K562 (cell line): ENCODE results near the gene NFYC. TPM values are rescaled to one million over a fixed set of nuclear protein-coding genes. Genes with fewer than 3 reads are reported as not detected.

Source experiments
- ARNT ChIP-seq, 2 experiments: fragments of 450-650 bp; IDR thresholded peaks; 2 replicates each; pipeline ENCODE4 v1.6.1; 2016; ENCODE audit warnings: mild to moderate bottlenecking in 1 of 2
- EHMT2 ChIP-seq: fragments of 450-650 bp; IDR thresholded peaks from 2 replicates; pipeline ENCODE4 v1.6.1; 2018; ENCODE audit warnings: antibody characterized with exemption
- ELF4 ChIP-seq: fragments of 450-650 bp; formaldehyde crosslinking; IDR thresholded peaks from 2 replicates; pipeline ENCODE4 v1.4.0; 2022; ENCODE audit warnings: missing genetic modification characterization
- ESRRA ChIP-seq: fragments of 450-650 bp; IDR thresholded peaks from 2 replicates; pipeline ENCODE4 v1.6.1; 2014; ENCODE audit warnings: low read depth, mild to moderate bottlenecking, moderate library complexity, borderline replicate concordance
- FOXK2 ChIP-seq, 2 experiments: fragments of 450-650 bp; IDR thresholded peaks in 1 of 2; conservative IDR thresholded peaks in 1 of 2; 2 replicates each; pipeline ENCODE4 v1.6.1; 2016; ENCODE audit warnings: low read depth in 2 of 2, mild to moderate bottlenecking in 1 of 2
- FOXP1 ChIP-seq: sonication (generic); formaldehyde crosslinking; IDR thresholded peaks from 2 replicates; pipeline ENCODE4 v1.8.0; 2022; ENCODE audit warnings: mild to moderate bottlenecking, missing genetic modification reagents
- HNRNPUL1 ChIP-seq: fragments of 200-400 bp; formaldehyde crosslinking; IDR thresholded peaks from 2 replicates; pipeline ENCODE4 v1.6.1; 2017; ENCODE audit warnings: low read length
- MIER1 ChIP-seq: fragments of 450-650 bp; IDR thresholded peaks from 2 replicates; pipeline ENCODE4 v1.6.1; 2016; ENCODE audit warnings: antibody characterized with exemption, mild to moderate bottlenecking, low read depth
- MTA2 ChIP-seq: fragments of 450-650 bp; IDR thresholded peaks from 2 replicates; pipeline ENCODE4 v1.6.1; 2016; ENCODE audit warnings: low read depth
- RFX7 ChIP-seq: fragments of 250-450 bp; sonication (Bioruptor Pico); IDR thresholded peaks from 2 replicates; pipeline ENCODE4 v1.5.1; 2021; ENCODE audit warnings: mild to moderate bottlenecking
- TEAD2 ChIP-seq: fragments of 450-650 bp; IDR thresholded peaks from 2 replicates; pipeline ENCODE4 v1.6.1; 2016; ENCODE audit warnings: missing genetic modification characterization, control low read depth, missing compliant biosample characterization
- ZBTB8A ChIP-seq: fragments of 450-650 bp; IDR thresholded peaks from 2 replicates; pipeline ENCODE4 v1.6.1; 2018; ENCODE audit warnings: mild to moderate bottlenecking, moderate library complexity; ENCODE audit not compliant: partially characterized antibody
- ZSCAN32 ChIP-seq: fragments of 450-650 bp; formaldehyde crosslinking; IDR thresholded peaks from 2 replicates; pipeline ENCODE4 v1.4.0; 2020; ENCODE audit warnings: mild to moderate bottlenecking, moderate library complexity
- polyA plus RNA-seq, 8 experiments: library from polyadenylated mRNA; depleted of rRNA in 4 of 8; stranded (reverse) in 5 of 8; unstranded in 3 of 8; fragments of >200 nt; fragmentation: Nextera tagmentation in 2 of 8; fragmentation: Illumina TruSeq in 1 of 8; extraction: Ambion mirVana in 2 of 8; extraction: Trizol in 1 of 8; gene quantifications; 2 replicates each; pipeline versions ENCODE4 v1.2.1 to v1.2.3, GENCODE V29; 2011 to 2014; ENCODE audit warnings: inconsistent platforms in 1 of 8, missing spikeins in 1 of 8
- total RNA-seq, 7 experiments: library from RNA; depleted of rRNA in 6 of 7; stranded (reverse); fragments of >200 nt in 6 of 7; fragmentation: Illumina TruSeq in 2 of 7; extraction: Trizol in 2 of 7; gene quantifications; 2 replicates each; pipeline versions ENCODE4 v1.2.1 to v1.2.3, GENCODE V29; 2011 to 2021; ENCODE audit warnings: low replicate concordance in 1 of 7
- TF ChIP-seq, protein P1 (sequence below): fragments of 450-650 bp; IDR thresholded peaks from 2 replicates; pipeline ENCODE4 v1.6.1; 2018; ENCODE audit warnings: mild to moderate bottlenecking, low read depth; ENCODE audit not compliant: partially characterized antibody
- TF ChIP-seq, protein P2 (sequence below): fragments of 450-650 bp; IDR thresholded peaks from 2 replicates; pipeline ENCODE4 v1.6.1; 2016; ENCODE audit warnings: borderline replicate concordance
- TF ChIP-seq, protein P3 (sequence below): fragments of 450-650 bp; formaldehyde crosslinking; conservative IDR thresholded peaks from 2 replicates; pipeline ENCODE4 v1.4.0; 2022; ENCODE audit warnings: mild to moderate bottlenecking, missing genetic modification characterization
- TF ChIP-seq, protein P4 (sequence below), 2 experiments: fragments of 250-450 bp in 1 of 2; fragments of 450-650 bp in 1 of 2; sonication (Bioruptor Pico) in 1 of 2; IDR thresholded peaks; 2 replicates each; pipeline versions ENCODE4 v1.6.1 to v1.8.0; 2016 to 2021; ENCODE audit warnings: mild to moderate bottlenecking in 2 of 2, moderate library complexity in 2 of 2, missing compliant biosample characterization in 1 of 2, missing genetic modification characterization in 1 of 2
- TF ChIP-seq, protein P5 (sequence below), 2 experiments: fragments of 450-650 bp in 1 of 2; sonication (generic) in 1 of 2; formaldehyde crosslinking in 1 of 2; IDR thresholded peaks in 1 of 2; conservative IDR thresholded peaks in 1 of 2; 2 replicates each; pipeline versions ENCODE4 v1.6.1 to v1.8.1; 2016 to 2023; ENCODE audit warnings: mild to moderate bottlenecking in 2 of 2, moderate library complexity in 2 of 2, inconsistent platforms in 1 of 2, missing genetic modification reagents in 1 of 2

The NFYC gene
- total and polyA plus RNA-seq, 9 of the 15 experiments (the other 6 are each of a cell fraction or from before 2014, with no cell fraction given): 4.8 to 59.8 (median 41.1) TPM

DNA sequence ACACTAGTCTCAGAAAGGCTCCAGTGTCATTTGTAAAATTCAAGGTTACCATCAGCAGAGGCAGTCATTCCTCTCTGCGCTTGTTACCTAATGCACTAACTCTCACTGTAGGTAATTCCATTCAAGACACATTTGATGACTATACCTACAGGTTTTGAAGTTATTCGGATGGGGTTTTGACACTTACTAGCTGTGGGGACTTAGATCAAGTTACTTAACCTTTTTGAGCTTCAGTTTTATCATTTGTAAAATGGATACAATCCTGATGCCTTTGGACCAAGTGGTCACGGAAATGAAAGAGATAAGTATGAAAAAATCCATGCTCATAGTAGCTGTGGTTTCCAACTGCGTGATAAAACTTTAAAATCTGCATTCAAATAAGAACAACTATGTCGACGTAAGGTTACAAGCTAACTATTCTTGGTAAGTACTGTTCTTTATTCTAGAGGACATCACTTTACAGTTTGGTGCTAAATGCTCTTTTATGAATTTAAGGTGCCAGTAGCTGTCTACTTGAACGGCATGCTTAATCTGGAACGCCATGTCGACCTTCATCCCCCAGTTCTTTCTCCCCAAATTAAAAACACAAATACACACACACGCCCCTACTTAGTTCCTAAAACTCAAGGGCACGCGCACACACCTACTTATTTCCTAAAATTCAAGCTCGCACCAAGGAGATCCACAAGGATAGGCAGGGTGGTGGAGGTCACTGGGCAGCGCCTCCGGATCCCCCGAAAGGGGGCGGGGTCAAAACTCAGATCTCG lies 550 bp upstream of the NFYC start (continued):
- TF ChIP-seq, protein P1, sequence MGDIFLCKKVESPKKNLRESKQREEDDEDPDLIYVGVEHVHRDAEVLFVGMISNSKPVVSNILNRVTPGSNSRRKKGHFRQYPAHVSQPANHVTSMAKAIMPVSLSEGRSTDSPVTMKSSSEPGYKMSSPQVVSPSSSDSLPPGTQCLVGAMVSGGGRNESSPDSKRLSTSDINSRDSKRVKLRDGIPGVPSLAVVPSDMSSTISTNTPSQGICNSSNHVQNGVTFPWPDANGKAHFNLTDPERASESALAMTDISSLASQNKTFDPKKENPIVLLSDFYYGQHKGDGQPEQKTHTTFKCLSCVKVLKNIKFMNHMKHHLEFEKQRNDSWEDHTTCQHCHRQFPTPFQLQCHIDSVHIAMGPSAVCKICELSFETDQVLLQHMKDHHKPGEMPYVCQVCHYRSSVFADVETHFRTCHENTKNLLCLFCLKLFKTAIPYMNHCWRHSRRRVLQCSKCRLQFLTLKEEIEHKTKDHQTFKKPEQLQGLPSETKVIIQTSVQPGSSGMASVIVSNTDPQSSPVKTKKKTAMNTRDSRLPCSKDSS: no peak
- TF ChIP-seq ZSCAN32 (CRISPR knock-in tag): 0 out of 2 replicates have a peak, but pooled peaks have one; percentile 31
- 0 out of 2 replicates have a peak, but pooled peaks have one; percentile 38 for TF ChIP-seq HNRNPUL1
- TF ChIP-seq, protein P2, sequence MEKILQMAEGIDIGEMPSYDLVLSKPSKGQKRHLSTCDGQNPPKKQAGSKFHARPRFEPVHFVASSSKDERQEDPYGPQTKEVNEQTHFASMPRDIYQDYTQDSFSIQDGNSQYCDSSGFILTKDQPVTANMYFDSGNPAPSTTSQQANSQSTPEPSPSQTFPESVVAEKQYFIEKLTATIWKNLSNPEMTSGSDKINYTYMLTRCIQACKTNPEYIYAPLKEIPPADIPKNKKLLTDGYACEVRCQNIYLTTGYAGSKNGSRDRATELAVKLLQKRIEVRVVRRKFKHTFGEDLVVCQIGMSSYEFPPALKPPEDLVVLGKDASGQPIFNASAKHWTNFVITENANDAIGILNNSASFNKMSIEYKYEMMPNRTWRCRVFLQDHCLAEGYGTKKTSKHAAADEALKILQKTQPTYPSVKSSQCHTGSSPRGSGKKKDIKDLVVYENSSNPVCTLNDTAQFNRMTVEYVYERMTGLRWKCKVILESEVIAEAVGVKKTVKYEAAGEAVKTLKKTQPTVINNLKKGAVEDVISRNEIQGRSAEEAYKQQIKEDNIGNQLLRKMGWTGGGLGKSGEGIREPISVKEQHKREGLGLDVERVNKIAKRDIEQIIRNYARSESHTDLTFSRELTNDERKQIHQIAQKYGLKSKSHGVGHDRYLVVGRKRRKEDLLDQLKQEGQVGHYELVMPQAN: peak; percentile 76
- 0 out of 2 replicates have a peak, but pooled peaks have one; percentile 23 for TF ChIP-seq EHMT2
- peak; percentile 87 for TF ChIP-seq ESRRA
- TF ChIP-seq RFX7: peak; percentile 85
- TF ChIP-seq, protein P3, sequence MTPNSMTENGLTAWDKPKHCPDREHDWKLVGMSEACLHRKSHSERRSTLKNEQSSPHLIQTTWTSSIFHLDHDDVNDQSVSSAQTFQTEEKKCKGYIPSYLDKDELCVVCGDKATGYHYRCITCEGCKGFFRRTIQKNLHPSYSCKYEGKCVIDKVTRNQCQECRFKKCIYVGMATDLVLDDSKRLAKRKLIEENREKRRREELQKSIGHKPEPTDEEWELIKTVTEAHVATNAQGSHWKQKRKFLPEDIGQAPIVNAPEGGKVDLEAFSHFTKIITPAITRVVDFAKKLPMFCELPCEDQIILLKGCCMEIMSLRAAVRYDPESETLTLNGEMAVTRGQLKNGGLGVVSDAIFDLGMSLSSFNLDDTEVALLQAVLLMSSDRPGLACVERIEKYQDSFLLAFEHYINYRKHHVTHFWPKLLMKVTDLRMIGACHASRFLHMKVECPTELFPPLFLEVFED: peak; percentile 90
- TF ChIP-seq FOXP1 (CRISPR knock-in tag): no peak
- TF ChIP-seq MTA2: peak; percentile 15; the same call in 1 of the 2 replicates
- no peak for TF ChIP-seq TEAD2
- TF ChIP-seq, protein P4, sequence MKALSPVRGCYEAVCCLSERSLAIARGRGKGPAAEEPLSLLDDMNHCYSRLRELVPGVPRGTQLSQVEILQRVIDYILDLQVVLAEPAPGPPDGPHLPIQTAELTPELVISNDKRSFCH (CRISPR knock-in tag; IDR thresholded peaks at IDR 0.05): no peak
- TF ChIP-seq, protein P4 (tag; IDR thresholded peaks at IDR 0.05): no peak
- peak; percentile 81; the same call in 1 of the 2 replicates for TF ChIP-seq ELF4 (CRISPR knock-in tag)
- TF ChIP-seq, protein P5, sequence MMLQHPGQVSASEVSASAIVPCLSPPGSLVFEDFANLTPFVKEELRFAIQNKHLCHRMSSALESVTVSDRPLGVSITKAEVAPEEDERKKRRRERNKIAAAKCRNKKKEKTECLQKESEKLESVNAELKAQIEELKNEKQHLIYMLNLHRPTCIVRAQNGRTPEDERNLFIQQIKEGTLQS (IDR thresholded peaks at IDR 0.05): no peak
- TF ChIP-seq, protein P5 (CRISPR knock-in tag; conservative IDR thresholded peaks at IDR 0.05): no peak
- 0 out of 2 replicates have a peak, but pooled peaks have one; percentile 18 for TF ChIP-seq MIER1
- peak in 1 of 2 experiments; percentile 25; a peak in 2 of 4 replicates for TF ChIP-seq ARNT (IDR thresholded peaks at IDR 0.05)
- TF ChIP-seq ZBTB8A: peak; percentile 98
- peak in 1 of 2 experiments; percentile 46; a peak in 1 of 4 replicates for TF ChIP-seq FOXK2 (conservative IDR thresholded peaks at IDR 0.05 in 1 of 2, IDR thresholded peaks at IDR 0.05 in 1 of 2; ENCODE audit: low read depth in 2 of 2)
